K562 (cell line): ENCODE results near the gene SCYGR2. TPM values are rescaled to one million over a fixed set of nuclear protein-coding genes. Genes with fewer than 3 reads are reported as not detected.

Source experiments
- ATAC-seq: fragments of 200-7000 bp; cut with Tn5 transposase; 3 replicates; pipeline ENCODE4 v1.9.1; 2020; ENCODE audit warnings: moderate library complexity
- BruUV-seq: library from RNA; stranded (reverse); fragments of 400-500 nt; replicated peaks from 2 replicates; lab custom pipeline; 2021; lab: Mats Ljungman, UMichigan
- CTCF ChIA-PET: fragments of 300-600 bp; formaldehyde crosslinking; extraction: SDS; loops from one replicate; lab custom pipeline; 2021; ENCODE audit warnings: low intra/inter-chr PET ratio; lab: Yijun Ruan, JAX
- POLR2A ChIA-PET: fragments of 300-600, 350-650 bp; sonication (Branson Sonifier 250); formaldehyde crosslinking; extraction: SDS; loops from one replicate; lab custom pipeline; 2021; ENCODE audit warnings: antibody characterized with exemption, inconsistent platforms; lab: Yijun Ruan, JAX
- DNase-seq, 4 experiments: peaks; one replicate each; pipeline versions ENCODE4 v3.0.0 to v3.0.0-alpha.2; 2011 to 2018; ENCODE audit warnings: low spot score in 3 of 4, mixed read lengths in 3 of 4; ENCODE audit errors: extremely low read depth in 1 of 4
- FAIRE-seq: peaks from 2 replicates; lab custom pipeline; 2011; peaks lifted over from hg19 to GRCh38; lab: Jason Lieb, UNC
- H2AFZ ChIP-seq: 2 replicates; pipeline ENCODE4 v1.6.0; 2011; ENCODE audit warnings: low read depth, low read length, control low read depth, inconsistent platforms
- H3K27ac ChIP-seq: fragments of 200-600 bp; 3 replicates; pipeline ENCODE4 v1.8.0; 2011; ENCODE audit warnings: low read depth, mild to moderate bottlenecking, control low read depth, inconsistent platforms, low read length, moderate library complexity, mixed read lengths; ENCODE audit errors: extremely low read depth
- H3K27me3 ChIP-seq, 2 experiments: fragments of 300-600 bp in 1 of 2; 2 replicates in 1 of 2; 3 replicates in 1 of 2; pipeline versions ENCODE4 v1.6.0 to v1.8.0; 2011; ENCODE audit warnings: inconsistent platforms in 2 of 2, low read length in 2 of 2, mild to moderate bottlenecking in 1 of 2, mixed read lengths in 1 of 2, moderate library complexity in 1 of 2; ENCODE audit not compliant: control insufficient read depth in 2 of 2, insufficient read depth in 2 of 2
- H3K36me3 ChIP-seq: fragments of 300-600 bp; 3 replicates; pipeline ENCODE4 v1.8.0; 2011; ENCODE audit warnings: mild to moderate bottlenecking, low read length, inconsistent platforms; ENCODE audit not compliant: control insufficient read depth, insufficient read depth
- H3K4me1 ChIP-seq, 2 experiments: fragments of 200-600 bp in 1 of 2; replicated peaks in 1 of 2; 2 replicates in 1 of 2; 3 replicates in 1 of 2; pipeline versions ENCODE4 v1.5.1 to v1.8.0; 2011; ENCODE audit warnings: inconsistent platforms in 2 of 2, low read length in 2 of 2, mild to moderate bottlenecking in 1 of 2, mixed read lengths in 1 of 2, moderate library complexity in 1 of 2; ENCODE audit not compliant: control insufficient read depth in 2 of 2, insufficient read depth in 2 of 2
- H3K4me2 ChIP-seq: 2 replicates; pipeline ENCODE4 v1.6.1; 2011; ENCODE audit warnings: low read length, control low read depth, inconsistent platforms, mixed read lengths; ENCODE audit not compliant: insufficient read depth
- H3K4me3 ChIP-seq: fragments of 200-600 bp; sonication (generic), shearing (Covaris generic); 2 replicates; pipeline ENCODE4 v1.5.1; 2016; ENCODE audit warnings: control low read depth, inconsistent platforms
- H3K79me2 ChIP-seq: fragments of 200-600 bp; 3 replicates; pipeline ENCODE4 v1.8.0; 2011; ENCODE audit warnings: low read length, inconsistent platforms; ENCODE audit not compliant: control insufficient read depth, insufficient read depth
- H3K9ac ChIP-seq, 2 experiments: 2 replicates each; pipeline versions ENCODE4 v1.6.0 to v1.6.1; 2011; ENCODE audit warnings: low read depth in 2 of 2, low read length in 2 of 2, control low read depth in 1 of 2, inconsistent platforms in 1 of 2, mild to moderate bottlenecking in 1 of 2, mixed read lengths in 1 of 2; ENCODE audit not compliant: insufficient read depth in 1 of 2
- H3K9me1 ChIP-seq: one replicate; pipeline ENCODE4 v1.6.0; 2011; ENCODE audit warnings: inconsistent platforms, mild to moderate bottlenecking, low read length, moderate library complexity; ENCODE audit not compliant: control insufficient read depth, insufficient read depth
- H3K9me3 ChIP-seq: replicated peaks from 2 replicates; pipeline ENCODE4 v1.5.1; 2011; ENCODE audit warnings: low read depth, low read length, inconsistent platforms; ENCODE audit not compliant: control insufficient read depth, insufficient read depth
- H4K20me1 ChIP-seq: replicated peaks from 2 replicates; pipeline ENCODE4 v1.6.1; 2011; ENCODE audit warnings: low read length, inconsistent platforms, mixed read lengths; ENCODE audit not compliant: control insufficient read depth, insufficient read depth
- CREB1 ChIP-seq, 2 experiments: sonication (generic) in 1 of 2; formaldehyde crosslinking in 1 of 2; IDR thresholded peaks; 2 replicates each; pipeline versions ENCODE4 v1.6.1 to v1.8.0; 2012 to 2022; ENCODE audit warnings: inconsistent platforms in 1 of 2, mild to moderate bottlenecking in 1 of 2, missing genetic modification reagents in 1 of 2, moderate library complexity in 1 of 2
- CREBBP ChIP-seq: IDR thresholded peaks from one replicate; pipeline ENCODE4 v1.6.1; 2012; ENCODE audit warnings: low read depth, mild to moderate bottlenecking, control low read depth, inconsistent platforms, low read length
- GATA2 ChIP-seq: sonication (generic); formaldehyde crosslinking; IDR thresholded peaks from 2 replicates; pipeline ENCODE4 v1.4.0; 2020; ENCODE audit warnings: mild to moderate bottlenecking, missing genetic modification reagents
- KDM4B ChIP-seq, 2 experiments: fragments of 450-650 bp in 1 of 2; sonication (generic) in 1 of 2; IDR thresholded peaks; 2 replicates each; pipeline ENCODE4 v1.6.1; 2016 to 2017; ENCODE audit warnings: borderline replicate concordance in 2 of 2, antibody characterized with exemption in 1 of 2, low read depth in 1 of 2, mild to moderate bottlenecking in 1 of 2
- NBN ChIP-seq: fragments of 450-650 bp; IDR thresholded peaks from 2 replicates; pipeline ENCODE4 v1.6.1; 2016; ENCODE audit warnings: low read depth, mild to moderate bottlenecking
- OTX1 ChIP-seq: fragments of 450-650 bp; formaldehyde crosslinking; IDR thresholded peaks from 2 replicates; pipeline ENCODE4 v1.4.0; 2022; ENCODE audit warnings: mild to moderate bottlenecking
- PPARD ChIP-seq: fragments of 250-450 bp; sonication (Bioruptor Pico); IDR thresholded peaks from 2 replicates; pipeline ENCODE4 v1.8.0; 2022; ENCODE audit warnings: inconsistent platforms, mild to moderate bottlenecking, moderate library complexity
- RBM39 ChIP-seq: fragments of 200-400 bp; formaldehyde crosslinking; optimal IDR thresholded peaks from 2 replicates; pipeline ENCODE3; 2018; ENCODE audit warnings: low read depth, low read length
- TGIF2 ChIP-seq: sonication (generic); formaldehyde crosslinking; IDR thresholded peaks from 2 replicates; pipeline ENCODE4 v1.8.1; 2022; ENCODE audit warnings: mild to moderate bottlenecking, missing genetic modification reagents, moderate library complexity
- YBX1 ChIP-seq: fragments of 450-650 bp; IDR thresholded peaks from 2 replicates; pipeline ENCODE4 v1.7.1; 2016; ENCODE audit warnings: mild to moderate bottlenecking
- ZNF12 ChIP-seq: sonication (generic); formaldehyde crosslinking; IDR thresholded peaks from 2 replicates; pipeline ENCODE4 v1.4.0; 2020; ENCODE audit warnings: mild to moderate bottlenecking, missing genetic modification reagents
- ZNF589 ChIP-seq: fragments of 200-800 bp; sonication (Bioruptor generic); IDR thresholded peaks from 2 replicates; pipeline ENCODE4 v1.6.1; 2016; ENCODE audit warnings: low read depth, missing genetic modification characterization, missing compliant biosample characterization
- ZNF696 ChIP-seq: fragments of 250-450 bp; sonication (Bioruptor Pico); conservative IDR thresholded peaks from 2 replicates; pipeline ENCODE4 v1.4.0; 2020; ENCODE audit warnings: mild to moderate bottlenecking, moderate library complexity
- in situ Hi-C: fragments of 300-500 bp; cut with MboI; formaldehyde crosslinking; loops from 4 replicates; pipeline ENCODE4 v1.15.0; 2018; ENCODE audit warnings: inconsistent platforms, mixed read lengths
- intact Hi-C: fragments of 100-400 bp; cut with micrococcal nuclease; formaldehyde crosslinking; loops from 2 replicates; pipeline ENCODE4 v1.14.2; 2022
- polyA plus RNA-seq, 8 experiments: library from polyadenylated mRNA; depleted of rRNA in 4 of 8; stranded (reverse) in 5 of 8; unstranded in 3 of 8; fragments of >200 nt; fragmentation: Nextera tagmentation in 2 of 8; fragmentation: Illumina TruSeq in 1 of 8; extraction: Ambion mirVana in 2 of 8; extraction: Trizol in 1 of 8; gene quantifications; 2 replicates each; pipeline versions ENCODE4 v1.2.1 to v1.2.3, GENCODE V29; 2011 to 2014; ENCODE audit warnings: inconsistent platforms in 1 of 8, missing spikeins in 1 of 8
- total RNA-seq, 7 experiments: library from RNA; depleted of rRNA in 6 of 7; stranded (reverse); fragments of >200 nt in 6 of 7; fragmentation: Illumina TruSeq in 2 of 7; extraction: Trizol in 2 of 7; gene quantifications; 2 replicates each; pipeline versions ENCODE4 v1.2.1 to v1.2.3, GENCODE V29; 2011 to 2021; ENCODE audit warnings: low replicate concordance in 1 of 7
- TF ChIP-seq, protein P1 (sequence below): fragments of 450-650 bp; IDR thresholded peaks from 2 replicates; pipeline ENCODE4 v1.6.1; 2016; ENCODE audit warnings: missing biosample characterization, missing genetic modification characterization
- TF ChIP-seq, protein P2 (sequence below): fragments of 250-450 bp; sonication (Bioruptor Pico); IDR thresholded peaks from 2 replicates; pipeline ENCODE4 v1.4.0; 2020; ENCODE audit warnings: mild to moderate bottlenecking
- TF ChIP-seq, protein P3 (sequence below): fragments of 450-650 bp; formaldehyde crosslinking; conservative IDR thresholded peaks from 2 replicates; pipeline ENCODE4 v1.4.0; 2022; ENCODE audit warnings: mild to moderate bottlenecking, missing genetic modification characterization
- TF ChIP-seq, protein P4 (sequence below): sonication (generic); formaldehyde crosslinking; IDR thresholded peaks from 2 replicates; pipeline ENCODE4 v1.8.1; 2022; ENCODE audit warnings: missing genetic modification reagents

SCYGR2 gene
- total and polyA plus RNA-seq, 9 of the 15 experiments (the other 6 are each of a cell fraction or from before 2014, with no cell fraction given): not detected

DNA sequence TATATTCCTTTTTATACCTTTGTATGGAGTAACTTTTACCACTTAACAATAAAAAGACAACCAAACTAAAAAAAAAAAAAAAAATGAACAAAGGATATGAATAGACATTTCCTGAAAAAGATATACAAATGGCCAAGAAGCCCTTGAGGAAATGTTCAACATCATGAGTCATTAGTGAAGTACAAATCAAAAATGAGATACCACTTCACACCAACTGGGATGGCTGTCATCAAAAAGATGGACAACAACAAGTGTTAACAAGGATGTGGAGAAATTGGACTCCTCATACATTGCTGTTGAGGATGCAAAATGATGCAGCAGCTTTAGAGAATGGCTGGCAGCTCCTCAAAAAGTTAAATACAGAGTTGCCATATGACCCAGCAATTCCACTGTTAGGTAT is 22.6 kb upstream of the SCYGR2 start:
- no peaks in the 10 kb centered on the region for H3K9me3 ChIP-seq
- no peaks in the 10 kb centered on the region for H3K36me3 ChIP-seq
- FAIRE-seq: no peak
- H3K4me3 ChIP-seq: no peak overlapping the region
- H3K9me1 ChIP-seq: no peaks in the 10 kb centered on the region
- H3K4me1 ChIP-seq: no peaks in the 10 kb centered on the region
- H3K9ac ChIP-seq: no peak overlapping the region
- POLR2A ChIA-PET: no interaction called here
- no peak for ATAC-seq
- TF ChIP-seq YBX1 (no peak), ZNF589 (no peak), RBM39 (no peak), NBN (no peak), PPARD (CRISPR knock-in tag) (no peak), CREB1 (IDR thresholded peaks at IDR 0.05) (no peak), CREB1 (CRISPR knock-in tag; IDR thresholded peaks at IDR 0.05) (no peak), KDM4B (IDR thresholded peaks at IDR 0.05; ENCODE audit: borderline replicate concordance in 2 of 2, low read depth in 1 of 2) (no peak), TGIF2 (CRISPR knock-in tag) (no peak), ZNF696 (CRISPR knock-in tag) (no peak), GATA2 (no peak), OTX1 (CRISPR knock-in tag) (no peak), CREBBP (no peak), ZNF12 (CRISPR knock-in tag) (no peak)
- TF ChIP-seq, protein P1, sequence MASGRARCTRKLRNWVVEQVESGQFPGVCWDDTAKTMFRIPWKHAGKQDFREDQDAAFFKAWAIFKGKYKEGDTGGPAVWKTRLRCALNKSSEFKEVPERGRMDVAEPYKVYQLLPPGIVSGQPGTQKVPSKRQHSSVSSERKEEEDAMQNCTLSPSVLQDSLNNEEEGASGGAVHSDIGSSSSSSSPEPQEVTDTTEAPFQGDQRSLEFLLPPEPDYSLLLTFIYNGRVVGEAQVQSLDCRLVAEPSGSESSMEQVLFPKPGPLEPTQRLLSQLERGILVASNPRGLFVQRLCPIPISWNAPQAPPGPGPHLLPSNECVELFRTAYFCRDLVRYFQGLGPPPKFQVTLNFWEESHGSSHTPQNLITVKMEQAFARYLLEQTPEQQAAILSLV (tag): no peak
- TF ChIP-seq, protein P2, sequence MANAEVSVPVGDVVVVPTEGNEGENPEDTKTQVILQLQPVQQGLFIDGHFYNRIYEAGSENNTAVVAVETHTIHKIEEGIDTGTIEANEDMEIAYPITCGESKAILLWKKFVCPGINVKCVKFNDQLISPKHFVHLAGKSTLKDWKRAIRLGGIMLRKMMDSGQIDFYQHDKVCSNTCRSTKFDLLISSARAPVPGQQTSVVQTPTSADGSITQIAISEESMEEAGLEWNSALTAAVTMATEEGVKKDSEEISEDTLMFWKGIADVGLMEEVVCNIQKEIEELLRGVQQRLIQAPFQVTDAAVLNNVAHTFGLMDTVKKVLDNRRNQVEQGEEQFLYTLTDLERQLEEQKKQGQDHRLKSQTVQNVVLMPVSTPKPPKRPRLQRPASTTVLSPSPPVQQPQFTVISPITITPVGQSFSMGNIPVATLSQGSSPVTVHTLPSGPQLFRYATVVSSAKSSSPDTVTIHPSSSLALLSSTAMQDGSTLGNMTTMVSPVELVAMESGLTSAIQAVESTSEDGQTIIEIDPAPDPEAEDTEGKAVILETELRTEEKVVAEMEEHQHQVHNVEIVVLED (CRISPR knock-in tag): no peak
- TF ChIP-seq, protein P3, sequence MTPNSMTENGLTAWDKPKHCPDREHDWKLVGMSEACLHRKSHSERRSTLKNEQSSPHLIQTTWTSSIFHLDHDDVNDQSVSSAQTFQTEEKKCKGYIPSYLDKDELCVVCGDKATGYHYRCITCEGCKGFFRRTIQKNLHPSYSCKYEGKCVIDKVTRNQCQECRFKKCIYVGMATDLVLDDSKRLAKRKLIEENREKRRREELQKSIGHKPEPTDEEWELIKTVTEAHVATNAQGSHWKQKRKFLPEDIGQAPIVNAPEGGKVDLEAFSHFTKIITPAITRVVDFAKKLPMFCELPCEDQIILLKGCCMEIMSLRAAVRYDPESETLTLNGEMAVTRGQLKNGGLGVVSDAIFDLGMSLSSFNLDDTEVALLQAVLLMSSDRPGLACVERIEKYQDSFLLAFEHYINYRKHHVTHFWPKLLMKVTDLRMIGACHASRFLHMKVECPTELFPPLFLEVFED (CRISPR knock-in tag): no peak
- TF ChIP-seq, protein P4, sequence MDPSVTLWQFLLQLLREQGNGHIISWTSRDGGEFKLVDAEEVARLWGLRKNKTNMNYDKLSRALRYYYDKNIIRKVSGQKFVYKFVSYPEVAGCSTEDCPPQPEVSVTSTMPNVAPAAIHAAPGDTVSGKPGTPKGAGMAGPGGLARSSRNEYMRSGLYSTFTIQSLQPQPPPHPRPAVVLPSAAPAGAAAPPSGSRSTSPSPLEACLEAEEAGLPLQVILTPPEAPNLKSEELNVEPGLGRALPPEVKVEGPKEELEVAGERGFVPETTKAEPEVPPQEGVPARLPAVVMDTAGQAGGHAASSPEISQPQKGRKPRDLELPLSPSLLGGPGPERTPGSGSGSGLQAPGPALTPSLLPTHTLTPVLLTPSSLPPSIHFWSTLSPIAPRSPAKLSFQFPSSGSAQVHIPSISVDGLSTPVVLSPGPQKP (CRISPR knock-in tag): no peak
- TF ChIP-seq, all 486 proteins: peak for 0
- no peak for DNase-seq
- in situ Hi-C loops: no loop called here
- no peaks in the 10 kb centered on the region for H3K27me3 ChIP-seq
- H3K27ac ChIP-seq: no peak overlapping the region
- no peak overlapping the region for H2AFZ ChIP-seq
- intact Hi-C loops: no loop called here
- CTCF ChIA-PET: no interaction called here
- no peaks in the 10 kb centered on the region for H4K20me1 ChIP-seq
- no peak overlapping the region for H3K4me2 ChIP-seq
- no peaks in the 10 kb centered on the region for H3K79me2 ChIP-seq
- BruUV-seq: no TSS peak
